Stimulated activated CD8-positive, alpha-beta memory T cell treated with anti-CD3 and anti-CD28 coated beads, Interleukin-7, amount 100 ng/mL, for 48 hours (primary cell): ENCODE results near the gene KBTBD8.

Experiments used
- DNase-seq, 2 donors: peaks; one replicate each; pipeline ENCODE4 v3.0.0-alpha.2; 2020; ENCODE audit warnings: low read depth in 1 of 2; ENCODE audit errors: extremely low read depth in 1 of 2

Gene KBTBD8

GRCh38 chr3:66998113-66998903, at the start of gene KBTBD8:
Gene KBTBD8, plus strand, starts transcription at chr3:66998307. Its CDS starts 49 bp downstream, at chr3:66998356.
- peak; percentile 94 to 96 for DNase-seq

GRCh38 chr3:66948838-66949237, 49.3 kb upstream of the KBTBD8 start:
- DNase-seq, result no peak

DNA sequence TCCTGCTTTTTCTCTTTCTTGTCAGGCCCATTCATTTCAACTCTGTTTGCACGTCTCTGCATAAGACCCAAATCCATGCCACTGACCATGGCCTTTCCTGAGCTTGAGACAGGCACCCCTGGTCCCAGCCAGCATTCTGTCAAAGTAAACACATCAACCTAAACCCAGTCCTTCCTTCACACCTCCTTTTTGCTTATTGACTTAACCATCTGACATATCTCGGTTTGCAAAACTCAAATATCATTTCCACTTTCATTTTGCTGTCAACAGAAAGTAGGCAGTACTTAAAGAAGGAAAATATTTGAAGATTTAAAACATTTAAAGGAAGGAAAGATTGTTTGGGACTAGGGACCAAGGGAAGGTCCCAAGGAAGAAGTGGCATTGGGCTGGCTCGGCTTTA, 48.2 kb upstream of the KBTBD8 start:
- DNase-seq, result no peak

DNA sequence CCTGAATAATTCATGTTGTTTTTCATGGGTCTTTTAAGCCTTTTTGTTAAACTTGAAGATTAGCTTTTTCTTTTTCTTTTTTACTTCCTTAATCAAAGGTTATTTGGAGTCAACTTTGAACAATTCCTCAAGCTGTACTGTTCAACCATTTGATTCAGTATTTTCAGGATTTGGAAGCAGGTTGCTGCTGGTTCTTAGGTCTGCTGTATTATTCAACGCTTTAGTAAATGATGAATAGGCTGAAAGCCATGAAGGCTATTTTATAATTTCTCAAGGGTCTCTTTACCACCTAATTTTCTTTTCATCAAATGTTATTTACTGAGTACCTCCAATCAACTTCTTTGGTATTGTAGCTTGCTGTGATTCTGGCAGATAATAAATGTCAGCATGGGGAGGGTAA, 45.8 kb upstream of the KBTBD8 start:
- no peak for DNase-seq

- DNase-seq, result no peak
Measured at GRCh38 chr3:66953934-66954445, 44.1 kb upstream of the KBTBD8 start.

- DNase-seq, result no peak
Measured at GRCh38 chr3:66956742-66957141, 41.4 kb upstream of the KBTBD8 start.

- no peak for DNase-seq
Measured at GRCh38 chr3:66957367-66957766, 40.7 kb upstream of the KBTBD8 start.

GRCh38 chr3:66958067-66958466, 40.0 kb upstream of the KBTBD8 start:
- DNase-seq, result no peak

DNA sequence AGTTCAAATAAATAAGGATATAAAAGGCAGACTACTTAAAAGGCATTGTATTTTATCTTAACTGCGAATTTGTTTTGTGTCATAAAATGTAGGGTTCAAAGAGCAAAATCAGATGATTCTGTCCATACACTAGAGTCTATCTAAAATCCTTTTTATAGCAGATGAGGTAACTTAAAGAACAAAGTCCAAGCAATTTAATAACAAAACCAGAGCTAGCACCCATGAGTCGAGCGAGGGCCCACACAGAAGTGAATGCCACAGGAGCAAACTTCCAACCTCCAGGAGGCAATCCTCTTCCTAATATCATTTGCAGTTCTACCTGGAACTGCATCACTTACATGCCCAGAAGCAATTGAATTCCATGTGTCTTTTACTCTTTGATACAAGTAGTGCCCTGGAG, 35.4 kb upstream of the KBTBD8 start:
- no peak for DNase-seq

DNA sequence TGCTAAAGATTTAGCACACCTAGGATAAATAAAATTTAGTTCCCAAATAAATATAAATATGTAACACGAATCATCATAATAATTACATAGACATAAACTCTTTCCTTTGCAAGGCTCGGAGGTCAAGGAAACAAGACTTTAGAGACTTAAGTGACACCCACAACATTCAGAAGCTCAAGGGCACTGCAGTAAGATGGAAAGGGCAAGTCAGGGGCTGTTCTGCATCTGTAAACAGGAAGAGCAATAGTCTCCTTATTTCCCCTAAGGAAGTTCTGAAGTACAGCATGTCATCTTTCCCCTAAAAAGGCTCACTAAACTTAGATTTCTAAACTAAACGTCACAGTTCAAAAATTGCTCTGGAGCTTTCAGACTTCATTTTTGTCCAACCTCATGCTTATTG, 26.9 kb upstream of the KBTBD8 start:
- no peak for DNase-seq

GRCh38 chr3:66971891-66972551, 26.1 kb upstream of the KBTBD8 start:
- DNase-seq, result peak; percentile 31 to 49

- DNase-seq, result no peak
Measured at GRCh38 chr3:66980791-66981190, 17.3 kb upstream of the KBTBD8 start.

DNA sequence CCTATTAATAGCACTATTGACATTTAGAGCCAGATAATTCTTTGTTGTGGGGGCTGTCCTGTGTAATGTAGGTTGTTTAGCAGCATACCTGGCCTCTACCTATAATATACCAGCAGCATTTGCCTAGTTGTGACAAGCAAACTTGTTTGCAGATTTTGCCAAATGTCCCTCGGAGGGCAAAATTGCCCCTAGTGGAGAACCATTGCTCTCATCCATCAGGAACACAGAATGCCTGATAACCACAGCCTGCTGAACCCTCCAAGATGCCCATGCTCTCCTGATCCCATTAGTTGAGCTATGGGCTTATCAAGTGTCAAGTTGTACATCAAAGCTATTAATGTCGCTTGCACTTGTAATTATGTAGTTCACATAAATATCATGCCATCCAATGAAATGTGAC, 15.0 kb upstream of the KBTBD8 start:
- no peak for DNase-seq

DNA sequence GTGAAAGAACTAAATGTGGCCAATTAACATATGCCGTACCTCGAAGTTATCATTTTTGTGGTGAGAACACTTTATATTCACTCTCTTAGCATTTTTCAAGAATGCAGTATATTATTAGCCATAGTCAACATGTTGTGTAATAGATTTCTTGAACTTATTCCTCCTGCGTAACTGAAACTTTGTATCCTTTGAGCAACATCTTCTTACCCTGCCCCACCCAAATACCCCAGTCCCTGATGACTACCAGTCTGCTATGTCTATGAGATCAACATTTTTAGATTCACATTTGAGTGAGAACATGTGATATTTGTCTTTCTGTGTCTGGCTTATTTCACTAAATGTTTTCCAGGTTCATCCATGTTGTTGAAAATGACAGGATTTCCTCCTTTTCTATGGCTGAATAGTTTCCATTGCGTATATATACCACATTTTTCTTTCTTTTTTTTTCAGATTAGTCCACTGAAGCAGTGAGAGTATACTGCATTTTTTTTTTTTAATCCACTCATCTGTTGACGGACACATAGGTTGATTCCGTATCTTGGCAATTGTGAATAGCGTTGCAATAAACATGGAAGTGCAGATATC, 12.7 kb upstream of the KBTBD8 start:
- DNase-seq, result no peak

DNA sequence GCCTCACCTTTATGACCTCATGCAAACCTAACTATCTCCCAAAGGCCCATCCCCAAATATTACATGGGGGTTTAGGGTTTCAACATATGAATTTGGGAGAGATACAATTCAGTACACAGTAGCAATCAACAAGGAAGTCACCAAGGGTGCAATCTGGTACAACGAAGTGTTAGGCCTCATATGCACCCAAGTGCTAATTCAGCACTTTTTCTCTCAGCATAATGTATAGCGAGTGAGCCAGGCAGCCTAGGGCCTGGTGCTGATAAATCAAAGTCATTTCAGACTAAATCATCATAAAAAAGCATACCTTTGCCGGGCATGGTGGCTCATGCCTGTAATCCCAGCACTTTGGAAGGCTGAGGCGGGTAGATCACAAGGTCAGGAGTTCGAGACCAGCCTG, 11.7 kb upstream of the KBTBD8 start:
- DNase-seq, result no peak

DNA sequence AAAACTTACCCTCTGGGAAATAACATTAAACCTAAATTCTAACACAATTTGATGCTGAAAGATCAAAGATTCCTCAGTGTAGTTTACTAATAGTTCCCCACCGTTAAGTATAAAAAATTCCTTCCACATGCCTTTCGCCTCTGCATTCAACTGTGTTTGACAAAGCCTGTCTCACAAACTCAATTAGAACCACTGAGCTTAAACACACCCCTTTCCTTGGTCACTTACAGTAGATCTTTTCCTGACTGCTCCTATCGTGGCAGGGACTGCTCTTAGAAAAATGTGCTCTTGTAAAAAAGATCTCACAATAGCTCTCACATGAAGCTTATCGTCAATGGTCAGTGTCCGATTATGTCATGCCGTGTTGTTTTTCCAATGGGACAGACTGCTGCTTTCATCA, 8.9 kb upstream of the KBTBD8 start:
- no peak for DNase-seq

- DNase-seq, result no peak
Measured at GRCh38 chr3:66989860-66990696, 8.0 kb upstream of the KBTBD8 start.

DNA sequence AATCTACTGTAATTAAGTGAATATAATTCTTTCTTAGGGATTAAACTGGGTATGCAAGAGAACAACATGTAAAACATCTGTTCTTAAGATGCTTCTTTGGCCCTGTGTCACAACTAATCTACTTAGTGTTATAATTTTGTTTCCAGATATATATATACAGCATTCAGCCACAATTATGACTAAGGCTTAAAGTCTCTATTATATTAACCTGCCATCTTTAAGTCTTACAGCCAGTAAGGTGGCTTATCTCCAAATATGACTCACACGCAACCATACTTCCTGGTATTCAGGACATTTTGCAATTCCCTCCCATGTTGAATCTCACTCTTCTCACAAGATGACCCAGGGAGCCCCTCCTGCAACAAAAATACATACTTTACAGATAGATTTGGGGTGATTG, 6.6 kb upstream of the KBTBD8 start:
- no peak for DNase-seq

DNA sequence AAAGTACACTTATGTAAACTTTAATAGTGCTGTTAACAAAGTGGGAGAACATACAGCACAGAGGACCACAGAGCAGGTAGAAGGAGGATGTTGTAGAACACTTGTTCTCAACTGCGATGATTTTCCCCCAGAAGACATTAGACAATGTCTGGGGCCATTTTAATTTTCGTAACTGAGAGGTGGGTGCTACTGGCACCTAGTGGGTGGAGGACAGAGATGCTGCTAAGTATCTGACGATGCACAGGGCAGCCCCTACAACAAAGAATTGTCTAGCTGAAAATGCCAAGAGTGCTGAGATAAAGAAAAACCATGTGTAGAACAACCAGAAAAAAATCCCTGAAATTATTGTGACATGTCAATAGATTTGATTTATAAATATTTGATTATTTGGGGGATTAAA, 5.0 kb upstream of the KBTBD8 start:
- DNase-seq, result no peak

DNA sequence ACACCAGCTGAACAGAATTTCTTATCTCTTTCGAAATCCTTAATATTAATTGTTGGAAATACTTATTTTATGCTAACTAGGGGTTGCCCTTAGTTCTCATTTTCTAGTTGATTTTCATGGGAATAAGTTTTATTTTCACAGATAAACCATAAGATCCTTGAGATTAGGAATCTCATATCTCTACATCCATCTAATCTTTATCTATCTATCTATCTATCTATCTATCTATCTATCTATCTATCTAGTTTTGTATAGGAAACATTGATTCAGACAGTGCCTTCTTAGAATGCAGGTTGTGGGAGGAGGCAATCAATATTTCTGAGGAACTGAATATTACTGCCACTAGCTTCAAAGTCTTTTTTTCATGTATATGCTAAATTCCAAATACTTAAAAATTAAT, 3.5 kb upstream of the KBTBD8 start:
- DNase-seq, result no peak

DNA sequence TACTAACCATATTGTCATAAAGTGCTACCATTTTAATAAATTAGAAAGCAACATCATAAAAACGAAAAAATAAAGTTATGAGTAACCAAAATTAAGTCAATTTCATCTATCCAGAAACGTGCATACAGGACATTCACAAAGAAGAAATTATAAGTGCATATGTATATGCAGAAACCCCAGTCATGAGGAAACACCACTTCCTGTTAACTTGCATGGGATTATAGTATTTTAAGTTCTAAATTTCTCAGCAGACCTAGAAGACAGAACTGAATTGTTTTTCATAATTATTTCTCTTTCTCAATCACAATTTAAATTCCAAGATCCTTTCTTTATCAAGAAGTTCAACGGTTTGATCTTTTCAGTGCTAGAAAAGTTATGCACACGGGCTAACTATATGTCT, 1.4 kb upstream of the KBTBD8 start:
- DNase-seq, result no peak
